GM19328 (cell line): ENCODE results near the gene P2RX5.
"Not testable (repeated sequence)": the region's sequence is repeated elsewhere in the genome, so short reads cannot be mapped to it uniquely, and the experiment has no call there.

Experiments used
- ATAC-seq: cut with Tn5 transposase; IDR thresholded peaks from one replicate; pipeline ENCODE4 v1.9.1; 2021; ENCODE audit warnings: mild to moderate bottlenecking, moderate library complexity; ENCODE audit not compliant: unreplicated experiment

The P2RX5 gene

GRCh38 chr17:3695723-3696411, at the start of gene P2RX5:
P2RX5 (minus strand) TSS chr17:3696155; CDS start chr17:3696005, 150 bp downstream.
- ATAC-seq, result no peak

DNA sequence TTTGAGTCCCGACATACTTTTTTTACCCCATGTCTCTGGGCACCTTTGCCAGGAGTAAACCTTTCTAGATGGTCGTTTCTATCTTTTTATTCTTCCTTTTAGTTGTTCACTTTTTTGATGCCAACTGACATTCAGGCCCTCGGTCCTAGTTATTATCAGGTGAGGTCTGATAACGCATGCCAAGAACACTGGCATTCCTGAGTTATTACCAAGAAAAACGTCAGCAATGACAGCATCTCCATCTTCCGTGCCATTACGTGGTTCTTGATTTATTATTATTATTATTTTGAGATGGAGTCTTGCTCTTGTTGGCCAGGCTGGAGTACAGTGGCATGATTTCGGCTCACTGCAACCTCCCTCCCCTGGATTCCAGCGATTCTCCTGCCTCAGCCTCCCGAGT, 49.1 kb upstream of the P2RX5 start:
- no peak for ATAC-seq

DNA sequence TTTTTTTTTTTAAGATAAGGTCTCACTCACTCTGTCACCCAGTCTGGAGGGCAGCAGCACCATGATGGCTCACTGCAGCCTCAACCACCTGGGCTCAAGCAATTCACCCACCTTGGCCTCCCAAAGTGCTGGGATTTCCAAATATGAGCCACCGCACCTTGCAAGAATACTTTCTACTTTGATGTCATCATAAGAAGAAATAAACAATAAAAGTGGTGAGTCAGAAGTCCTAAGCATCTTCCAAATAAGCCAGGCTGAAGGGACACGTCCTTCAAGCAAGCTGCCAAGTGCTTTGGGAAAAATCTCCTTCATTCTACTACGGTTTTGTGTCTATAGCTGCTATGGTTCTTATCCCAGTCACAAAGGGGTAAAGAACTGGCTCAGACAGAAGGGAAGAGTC, 48.1 kb upstream of the P2RX5 start:
- no peak for ATAC-seq

DNA sequence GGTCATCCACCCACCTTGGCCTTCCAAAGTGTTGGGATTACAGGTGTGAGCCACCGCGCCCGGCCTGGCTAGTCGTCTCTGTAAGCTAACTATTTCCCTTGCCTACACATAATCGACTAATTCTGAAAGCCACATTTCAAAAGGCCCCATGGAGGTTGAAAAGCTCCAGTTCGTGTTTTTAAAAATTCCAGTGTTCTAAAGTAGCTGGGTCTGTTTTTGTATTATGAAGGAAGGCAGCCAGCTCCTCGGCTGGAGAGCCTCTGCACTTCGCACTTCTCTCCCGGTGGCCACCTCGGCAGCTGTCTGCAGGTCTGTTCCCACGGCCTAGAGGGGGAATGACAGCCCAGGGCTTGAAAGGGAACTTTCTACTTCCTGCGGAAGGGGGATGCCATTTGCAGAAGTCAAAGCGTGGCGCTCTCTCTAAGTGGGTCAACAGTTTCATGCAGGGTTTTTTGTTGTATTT, 44.7 kb upstream of the P2RX5 start:
- ATAC-seq, result no peak

DNA sequence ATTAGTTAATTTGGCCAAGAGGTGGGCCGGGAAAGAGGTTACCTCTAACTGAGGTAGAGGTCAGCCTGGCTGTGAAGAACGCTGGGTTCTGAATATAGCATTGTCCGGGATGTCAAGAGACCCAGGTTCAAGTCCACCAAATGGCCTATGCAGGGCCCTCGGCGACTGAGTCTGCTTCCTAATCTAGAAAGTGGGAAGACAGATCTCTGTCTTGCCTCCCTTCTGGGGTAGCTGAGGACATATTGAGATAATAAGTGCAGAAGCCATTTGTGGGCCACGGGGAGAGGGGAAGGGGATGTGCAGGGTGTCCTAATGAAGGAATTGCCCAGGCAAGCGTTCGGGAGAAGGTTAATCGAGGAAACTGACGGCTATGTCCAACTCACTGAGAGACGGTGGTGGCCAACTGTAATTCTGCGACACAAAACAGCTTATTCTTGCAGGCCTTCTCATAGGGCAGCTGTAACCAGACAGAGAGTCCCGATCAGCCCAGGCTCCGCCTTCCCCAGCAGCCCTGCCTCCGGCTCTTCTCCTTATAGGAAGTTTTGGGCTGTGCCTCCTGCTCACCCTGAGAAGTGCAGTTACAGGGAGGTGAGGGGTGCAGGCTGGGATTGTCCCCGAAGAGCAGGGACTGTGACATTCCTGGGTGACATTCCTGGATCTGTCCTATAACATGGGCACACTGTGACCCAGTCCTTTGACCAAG, 43.6 kb upstream of the P2RX5 start:
- ATAC-seq, result no peak

- ATAC-seq, result no peak
Measured at GRCh38 chr17:3738562-3739295, 42.8 kb upstream of the P2RX5 start.

GRCh38 chr17:3735515-3735914, 39.6 kb upstream of the P2RX5 start:
- no peak for ATAC-seq

DNA sequence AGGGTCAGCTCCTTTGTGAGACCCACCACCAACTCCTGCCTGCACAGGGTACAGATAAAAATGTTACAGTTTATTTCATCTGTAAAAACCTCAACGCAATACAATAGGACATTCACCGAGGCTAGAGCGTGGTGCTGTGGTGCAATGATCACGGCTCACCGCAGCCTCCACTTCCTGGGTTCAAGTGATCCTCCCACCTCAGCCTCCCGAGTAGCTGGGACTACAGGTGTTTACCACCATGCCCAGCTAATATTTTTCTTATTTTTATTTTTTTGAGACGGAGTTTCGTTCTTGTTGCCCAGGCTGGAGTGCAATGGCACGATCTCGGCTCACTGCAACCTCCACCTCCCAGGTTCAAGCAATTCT, 38.9 kb upstream of the P2RX5 start:
- ATAC-seq, result not testable (repeated sequence)

DNA sequence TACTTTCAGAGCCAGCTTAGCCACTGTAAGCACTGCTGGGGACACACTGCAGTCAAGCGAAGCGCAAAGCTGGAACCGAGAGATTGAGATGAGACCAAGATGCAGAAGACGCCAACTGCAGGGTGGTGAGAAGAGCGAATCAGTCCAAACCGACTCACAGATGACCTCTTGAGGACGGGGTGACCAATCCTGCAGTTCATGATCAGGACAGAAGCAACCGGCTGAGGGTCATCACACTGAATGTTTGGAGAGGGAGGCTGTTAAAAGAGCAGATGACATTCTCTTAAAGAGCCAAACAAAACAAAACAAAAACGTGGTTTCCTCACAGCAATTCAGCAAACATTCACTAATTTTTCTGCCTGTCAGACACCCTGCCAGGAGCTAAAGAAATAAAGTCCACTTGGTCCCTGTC, 36.3 kb upstream of the P2RX5 start:
- ATAC-seq, result no peak

GRCh38 chr17:3730881-3731429, 35.0 kb upstream of the P2RX5 start:
- ATAC-seq, result no peak

DNA sequence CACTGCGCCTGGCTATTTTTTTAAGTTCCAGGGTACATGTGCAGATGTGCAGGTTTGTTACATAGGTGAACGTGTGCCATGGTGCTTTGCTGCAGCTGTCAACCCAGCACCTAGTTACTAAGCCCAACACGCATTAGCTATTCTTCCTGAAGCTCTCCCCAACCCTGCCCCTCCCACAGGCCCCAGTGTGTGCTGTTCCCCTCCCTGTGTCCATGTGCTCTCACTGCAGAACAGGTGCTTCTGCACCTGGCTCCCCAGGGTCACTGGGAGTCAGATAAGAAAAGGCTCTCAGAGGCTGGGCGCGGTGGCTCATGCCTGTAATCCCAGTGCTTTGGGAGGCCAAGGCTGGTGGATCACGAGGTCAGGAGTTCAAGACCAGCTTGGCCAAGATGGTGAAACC, 33.9 kb upstream of the P2RX5 start:
- ATAC-seq, result no peak

DNA sequence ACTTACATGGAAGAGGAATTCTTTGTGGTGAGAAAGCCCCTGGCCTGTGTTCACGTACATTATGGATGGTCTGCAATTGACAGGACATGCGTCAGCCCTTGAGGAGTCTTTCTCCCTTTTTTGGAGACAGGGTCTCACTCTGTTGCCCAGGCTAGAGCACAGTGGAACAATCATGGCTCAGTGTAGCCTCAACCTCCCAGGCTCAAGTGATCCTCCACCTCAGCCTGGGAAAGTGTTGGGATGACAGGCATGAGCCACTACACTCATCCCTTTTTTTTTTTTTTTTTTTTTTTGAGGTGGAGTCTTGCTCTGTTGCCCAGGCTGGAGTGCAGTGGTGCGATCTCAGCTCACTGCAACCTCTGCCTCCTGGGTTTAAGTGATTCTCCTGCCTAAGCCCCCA, 32.1 kb upstream of the P2RX5 start:
- ATAC-seq, result not testable (repeated sequence)

- ATAC-seq, result no peak
Measured at GRCh38 chr17:3727041-3727440, 31.1 kb upstream of the P2RX5 start.

- ATAC-seq, result no peak
Measured at GRCh38 chr17:3724378-3725077, 28.6 kb upstream of the P2RX5 start.

- peak; percentile 82 for ATAC-seq
Measured at GRCh38 chr17:3723556-3724377, 27.8 kb upstream of the P2RX5 start, which contains the start of gene HASPIN. HASPIN (plus strand) TSS chr17:3723903; CDS start chr17:3723936, 33 bp downstream.

DNA sequence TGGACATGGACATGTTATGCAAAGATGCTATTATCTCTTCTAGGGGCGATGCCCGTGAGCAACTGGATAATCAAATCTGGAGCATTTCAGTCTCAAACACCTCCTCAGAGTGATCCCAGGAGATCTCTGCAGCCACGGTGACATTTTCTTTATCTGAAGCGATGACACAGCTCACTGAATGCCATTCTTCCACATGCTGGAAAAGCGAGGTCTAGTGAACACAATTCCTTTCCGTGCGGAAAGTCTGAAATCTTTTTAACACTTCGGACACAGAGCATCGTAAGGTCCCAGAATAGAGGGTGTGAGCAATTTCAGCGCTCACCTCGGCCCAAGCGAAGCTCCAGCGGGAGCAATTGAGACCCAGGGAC, 27.2 kb upstream of the P2RX5 start:
- no peak for ATAC-seq

- no peak for ATAC-seq
Measured at GRCh38 chr17:3722716-3723115, 26.8 kb upstream of the P2RX5 start.

- no peak for ATAC-seq
Measured at GRCh38 chr17:3719265-3719664, 23.3 kb upstream of the P2RX5 start.

DNA sequence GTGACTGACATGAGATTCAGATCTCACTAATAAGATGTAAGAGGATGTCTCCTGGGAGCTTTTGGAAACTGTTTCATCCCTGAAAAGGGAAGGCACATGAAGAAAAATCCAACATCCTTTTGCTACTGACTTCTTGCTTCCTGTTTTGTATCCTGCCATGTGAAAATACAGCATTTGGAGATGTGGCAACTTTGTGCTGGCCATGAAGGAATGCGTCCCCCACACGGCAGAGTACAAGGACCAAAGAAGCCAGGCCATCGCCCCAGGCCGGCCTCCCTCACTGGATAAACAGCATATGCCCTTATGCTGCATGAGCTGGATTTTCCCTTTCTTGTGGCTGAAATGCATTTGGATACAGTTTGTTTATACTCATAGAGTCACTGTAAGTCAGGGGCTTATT, 22.2 kb upstream of the P2RX5 start:
- ATAC-seq, result no peak

DNA sequence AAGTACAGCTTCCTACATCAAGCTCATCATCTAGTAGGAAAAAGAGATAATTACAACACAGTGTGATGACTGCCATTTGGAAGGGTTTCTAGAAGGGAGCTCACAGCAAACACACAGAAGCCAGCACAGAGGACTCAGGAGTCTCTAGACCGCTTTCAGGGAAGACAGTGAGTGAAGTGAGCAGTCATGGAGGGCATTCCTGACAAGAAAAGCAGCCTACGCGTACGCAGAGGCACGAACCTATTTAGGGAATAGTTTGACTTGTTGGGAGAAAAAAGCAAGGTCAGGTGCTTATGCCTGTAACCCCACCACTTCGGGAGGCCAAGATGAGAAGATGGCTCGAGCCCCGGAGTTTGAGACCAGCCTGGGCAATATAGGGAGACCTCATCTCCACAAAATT, 19.3 kb upstream of the P2RX5 start:
- no peak for ATAC-seq
